ENCODE measurements around the gene GBX2. TPM values are rescaled to one million over a fixed set of nuclear protein-coding genes. Genes with fewer than 3 reads are reported as not detected.
A peak's percentile ranks its signal among the peaks of the same experiment; 100 is the strongest.

GBX2 gene
- total and polyA plus RNA-seq, 2 of the 13 experiments (the other 11 are each of a cell fraction or from before 2014, with no cell fraction given), result not detected

GRCh38 chr2:236167297-236168109 is 683 bp downstream of the GBX2 start (continued):
- TF ChIP-seq ATF3 (CRISPR knock-in tag; IDR thresholded peaks at IDR 0.05), result no peak
- TF ChIP-seq MAF1 (CRISPR knock-in tag; IDR thresholded peaks at IDR 0.05; ENCODE audit: borderline replicate concordance), result no peak
- no peak for TF ChIP-seq HOXA9 (CRISPR knock-in tag; IDR thresholded peaks at IDR 0.05; ENCODE audit: borderline replicate concordance)
- TF ChIP-seq MXD1 (CRISPR knock-in tag; IDR thresholded peaks at IDR 0.05), result no peak
- TF ChIP-seq DNMT1 (CRISPR knock-in tag; IDR thresholded peaks at IDR 0.05), result no peak

GRCh38 chr2:236166796-236167296 is 1.3 kb downstream of the GBX2 start:
- Histone ChIP-seq H3K79me2 (ENCODE audit: insufficient read depth, low read length) (no peaks in the 10 kb centered on the region), H3K4me1 (ENCODE audit: insufficient read depth, low read length) (peaks cover 19% of the 10 kb centered on the region), H3K9ac (ENCODE audit: insufficient read depth, low read depth, low read length) (no peak overlapping the region), H3K4me3 (replicated peaks in 1 of 3; ENCODE audit: insufficient read depth in 1 of 3, low read depth in 2 of 3, low read length in 3 of 3) (peak overlapping the region; percentile 53 to 72 (median 54); a peak in 4 of 6 replicates), H2AFZ (ENCODE audit: low read length) (no peak overlapping the region), H3K27me3 (ENCODE audit: control insufficient read depth in 1 of 2, insufficient read depth in 2 of 2, low read length in 2 of 2) (peaks cover 29 to 98% of the 10 kb centered on the region in 2 experiments), H4K20me1 (ENCODE audit: insufficient read depth, low read length) (peaks cover 20% of the 10 kb centered on the region), H3K9me3 (ENCODE audit: low read length) (no peaks in the 10 kb centered on the region), H3K27ac (ENCODE audit: extremely low read length, insufficient read depth, low read length) (no peak overlapping the region), H3K4me2 (ENCODE audit: low read depth, low read length) (peak overlapping the region; percentile 84), H3K36me3 (replicated peaks in 1 of 2; ENCODE audit: control insufficient read depth in 1 of 2, insufficient read depth in 2 of 2, low read length in 2 of 2) (no peaks in the 10 kb centered on the region)
- WGBS (ENCODE audit: low lambda C conversion rate), result 20% methylated on average over 13 of the region's 29 CpGs
- FAIRE-seq, result no peak
- in situ Hi-C loops (cut with HindIII; ENCODE audit: extremely low pct_ligation_motif_present, low pct_unique_long_range_greater_than_20kb) (no loop called here), intact Hi-C loops (cut with micrococcal nuclease; ENCODE audit: unreplicated experiment) (no loop called here)
- ATAC-seq, result peak; percentile 37
- CTCF ChIA-PET (ENCODE audit: low intra/inter-chr PET ratio, low total read pairs), result no interaction called here
- no peak for DNase-seq (ENCODE audit: low spot score)
- BruUV-seq (replicated peaks), result no TSS peak
- POLR2A ChIA-PET, result no interaction called here
- TF ChIP-seq ZNF660 (CRISPR knock-in tag; IDR thresholded peaks at IDR 0.05; ENCODE audit: borderline replicate concordance, low read depth) (no peak), MEIS1 (CRISPR knock-in tag; IDR thresholded peaks at IDR 0.05; ENCODE audit: borderline replicate concordance) (no peak), NFKB2 (CRISPR knock-in tag; IDR thresholded peaks at IDR 0.05; ENCODE audit: borderline replicate concordance) (0 out of 2 replicates have a peak, but pooled peaks have one; percentile 0), ZNF710 (CRISPR knock-in tag; IDR thresholded peaks at IDR 0.05; ENCODE audit: borderline replicate concordance) (no peak), KDM5B (CRISPR knock-in tag; IDR thresholded peaks at IDR 0.05; ENCODE audit: borderline replicate concordance) (peak; percentile 38; the same call in 1 of the 2 replicates), MXD1 (CRISPR knock-in tag; IDR thresholded peaks at IDR 0.05) (0 out of 2 replicates have a peak, but pooled peaks have one; percentile 1), ZNF484 (CRISPR knock-in tag; IDR thresholded peaks at IDR 0.05; ENCODE audit: borderline replicate concordance, low read depth) (no peak), ZBTB44 (CRISPR knock-in tag; IDR thresholded peaks at IDR 0.05) (no peak), BORCS8-MEF2B (CRISPR knock-in tag; IDR thresholded peaks at IDR 0.05) (0 out of 2 replicates have a peak, but pooled peaks have one; percentile 1), CREM (IDR thresholded peaks at IDR 0.05) (no peak), CREM (CRISPR knock-in tag; IDR thresholded peaks at IDR 0.05) (no peak)
